GM12874 (cell line): ENCODE measurements around the gene OR6C6.

Experiments
- TF ChIP-seq, protein P1 (sequence below): IDR thresholded peaks from 2 replicates; pipeline ENCODE4 v1.5.1; 2011; ENCODE audit warnings: low read depth, mild to moderate bottlenecking, control low read depth, low read length, moderate library complexity; ENCODE audit not compliant: insufficient read depth

OR6C6 gene

DNA sequence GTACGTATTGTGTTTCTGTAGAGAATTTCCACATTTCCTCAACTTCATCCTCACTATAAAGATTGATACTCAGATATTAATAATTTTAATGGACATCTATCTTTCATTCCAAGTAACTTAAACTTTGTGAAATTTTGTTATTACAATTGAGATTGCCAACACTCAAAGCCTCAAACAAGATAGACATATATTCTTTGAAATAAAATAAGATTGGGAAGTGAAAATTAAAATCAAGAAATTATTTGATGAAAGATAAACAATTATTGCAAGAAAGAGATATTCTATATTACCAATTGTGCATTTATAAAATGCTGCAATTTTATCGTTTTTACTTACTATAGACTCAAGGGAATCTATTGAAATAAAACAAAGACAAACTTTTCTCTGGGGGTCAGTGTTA lies at the start of gene OR6C6:
Gene OR6C6 (minus strand): TSS at position 101 of the 400 bp plus-strand sequence. CDS start 1,337 bp downstream, outside the sequence.
- TF ChIP-seq, protein P1, sequence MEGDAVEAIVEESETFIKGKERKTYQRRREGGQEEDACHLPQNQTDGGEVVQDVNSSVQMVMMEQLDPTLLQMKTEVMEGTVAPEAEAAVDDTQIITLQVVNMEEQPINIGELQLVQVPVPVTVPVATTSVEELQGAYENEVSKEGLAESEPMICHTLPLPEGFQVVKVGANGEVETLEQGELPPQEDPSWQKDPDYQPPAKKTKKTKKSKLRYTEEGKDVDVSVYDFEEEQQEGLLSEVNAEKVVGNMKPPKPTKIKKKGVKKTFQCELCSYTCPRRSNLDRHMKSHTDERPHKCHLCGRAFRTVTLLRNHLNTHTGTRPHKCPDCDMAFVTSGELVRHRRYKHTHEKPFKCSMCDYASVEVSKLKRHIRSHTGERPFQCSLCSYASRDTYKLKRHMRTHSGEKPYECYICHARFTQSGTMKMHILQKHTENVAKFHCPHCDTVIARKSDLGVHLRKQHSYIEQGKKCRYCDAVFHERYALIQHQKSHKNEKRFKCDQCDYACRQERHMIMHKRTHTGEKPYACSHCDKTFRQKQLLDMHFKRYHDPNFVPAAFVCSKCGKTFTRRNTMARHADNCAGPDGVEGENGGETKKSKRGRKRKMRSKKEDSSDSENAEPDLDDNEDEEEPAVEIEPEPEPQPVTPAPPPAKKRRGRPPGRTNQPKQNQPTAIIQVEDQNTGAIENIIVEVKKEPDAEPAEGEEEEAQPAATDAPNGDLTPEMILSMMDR = no peak

GRCh38 chr12:55336002-55336401 lies 39.6 kb upstream of the OR6C6 start:
- TF ChIP-seq, protein P1 = no peak

GRCh38 chr12:55330446-55330845 lies 34.1 kb upstream of the OR6C6 start, which contains the start of gene OR6C3:
Gene OR6C3 (plus strand): TSS chr12:55330746. CDS start chr12:55331701, 955 bp downstream.
- TF ChIP-seq, protein P1 = no peak

- TF ChIP-seq, protein P1 = no peak
These were observed 23.8 kb upstream of the OR6C6 start for GRCh38 chr12:55320201-55320600.

GRCh38 chr12:55314043-55314442 lies 17.7 kb upstream of the OR6C6 start, which contains the start of gene OR6C1:
Gene OR6C1 (plus strand): TSS chr12:55314343. CDS start chr12:55320600, 6,257 bp downstream.
- TF ChIP-seq, protein P1 = no peak

DNA sequence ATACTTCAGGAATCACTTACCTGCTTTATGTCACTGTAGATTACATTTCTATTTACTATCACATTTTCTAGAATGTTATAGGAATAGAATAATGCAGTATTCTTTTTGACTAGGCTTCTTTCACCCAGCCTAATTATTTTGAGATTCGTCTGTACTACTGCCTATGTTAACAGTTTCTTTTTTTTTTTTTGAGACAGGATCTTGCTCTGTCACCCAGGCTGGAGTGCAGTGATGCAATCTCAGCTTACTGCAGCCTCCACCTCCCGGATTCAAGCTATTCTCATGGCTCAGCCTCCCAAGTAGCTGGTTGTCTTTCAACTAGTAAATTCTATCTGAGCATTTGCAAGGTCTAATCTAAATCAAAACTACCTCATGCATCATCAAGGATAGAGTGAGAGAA lies 6.4 kb downstream of the OR6C6 start:
- TF ChIP-seq, protein P1 = no peak

DNA sequence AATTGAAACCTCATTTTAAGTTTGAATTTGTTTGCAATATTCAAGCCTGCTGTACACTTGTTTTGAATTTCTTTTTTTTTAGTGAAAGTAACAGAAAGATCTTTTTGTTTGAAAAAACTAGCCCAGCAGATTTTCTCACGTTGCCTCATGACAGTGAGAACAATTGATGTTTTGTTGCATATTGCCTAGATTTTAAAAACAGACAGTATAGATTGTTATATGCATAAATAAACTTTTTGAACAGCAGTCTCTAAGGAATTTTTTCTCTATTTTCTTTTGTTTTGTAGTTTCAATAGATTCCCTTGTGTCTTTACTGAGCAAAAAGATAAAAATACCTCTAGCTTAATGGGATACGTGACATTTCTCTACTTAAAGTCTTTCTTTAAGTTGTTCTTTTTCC lies 15.4 kb downstream of the OR6C6 start:
- TF ChIP-seq, protein P1 = no peak

GRCh38 chr12:55258303-55258702 lies 38.1 kb downstream of the OR6C6 start:
- TF ChIP-seq, protein P1 = no peak
